WTC11 (cell line): ENCODE measurements around the gene RPUSD3. TPM values are rescaled to one million over a fixed set of nuclear protein-coding genes. Genes with fewer than 3 reads are reported as not detected.
"Not testable (repeated sequence)": the region's sequence is repeated elsewhere in the genome, so short reads cannot be mapped to it uniquely, and the experiment has no call there.

Source experiments
- ATAC-seq: fragments of 200-7000 bp; cut with Tn5 transposase; 2 replicates; pipeline ENCODE4 v1.10.0; 2021; ENCODE audit warnings: mild to moderate bottlenecking, moderate library complexity
- CTCF ChIA-PET: fragments of 300-600 bp; sonication (Branson Sonifier 250); formaldehyde crosslinking; loops from one replicate; lab custom pipeline; 2021; ENCODE audit warnings: antibody characterized with exemption; lab: Charles Lee
- POLR2A ChIA-PET: fragments of 350-600 bp; sonication (Branson Sonifier 250); formaldehyde crosslinking; loops from one replicate; lab custom pipeline; 2021; ENCODE audit warnings: antibody characterized with exemption; lab: Charles Lee
- DNase-seq: peaks from one replicate; pipeline ENCODE4 v3.0.0; 2021; ENCODE audit warnings: low spot score
- H3K27ac Mint-ChIP-seq: 2 replicates; pipeline ENCODE4 v1.8.0; 2021; ENCODE audit warnings: mixed read lengths
- H3K27me3 Mint-ChIP-seq: 2 replicates; pipeline ENCODE4 v1.8.0; 2021; ENCODE audit warnings: low read depth, mild to moderate bottlenecking, moderate library complexity, mixed read lengths
- H3K36me3 Mint-ChIP-seq: 2 replicates; pipeline ENCODE4 v1.8.0; 2021; ENCODE audit warnings: mixed read lengths
- H3K4me1 Mint-ChIP-seq: 2 replicates; pipeline ENCODE4 v1.8.0; 2022; ENCODE audit warnings: mixed read lengths
- H3K4me3 Mint-ChIP-seq: 2 replicates; pipeline ENCODE4 v1.8.0; 2021; ENCODE audit warnings: mild to moderate bottlenecking, moderate library complexity, mixed read lengths
- H3K9me3 Mint-ChIP-seq: 2 replicates; pipeline ENCODE4 v1.8.0; 2021; ENCODE audit warnings: mixed read lengths
- CDX4 ChIP-seq: fragments of 250-450 bp; sonication (Bioruptor Pico); IDR thresholded peaks from 2 replicates; pipeline ENCODE4 v1.9.0; 2021; ENCODE audit warnings: moderate library complexity, mild to moderate bottlenecking, inconsistent platforms, borderline replicate concordance
- CREB1 ChIP-seq: sonication (generic); formaldehyde crosslinking; IDR thresholded peaks from 2 replicates; pipeline ENCODE4 v1.8.0; 2023; ENCODE audit warnings: mild to moderate bottlenecking, missing genetic modification reagents
- E2F1 ChIP-seq: sonication (generic); formaldehyde crosslinking; IDR thresholded peaks from 2 replicates; pipeline ENCODE4 v1.8.0; 2022; ENCODE audit warnings: mild to moderate bottlenecking, missing genetic modification reagents
- GABPB1 ChIP-seq: sonication (generic); formaldehyde crosslinking; IDR thresholded peaks from 2 replicates; pipeline ENCODE4 v1.8.1; 2023; ENCODE audit warnings: mild to moderate bottlenecking, missing genetic modification reagents
- MLX ChIP-seq: sonication (generic); formaldehyde crosslinking; IDR thresholded peaks from 2 replicates; pipeline ENCODE4 v1.8.1; 2023; ENCODE audit warnings: mild to moderate bottlenecking, missing genetic modification reagents, moderate library complexity
- OVOL2 ChIP-seq: fragments of 250-450 bp; sonication (Bioruptor Pico); IDR thresholded peaks from 2 replicates; pipeline ENCODE4 v1.9.0; 2021; ENCODE audit warnings: mild to moderate bottlenecking, borderline replicate concordance
- RORB ChIP-seq: fragments of 250-450 bp; sonication (Bioruptor Pico); IDR thresholded peaks from 2 replicates; pipeline ENCODE4 v1.9.0; 2021; ENCODE audit warnings: mild to moderate bottlenecking
- USF1 ChIP-seq: sonication (generic); formaldehyde crosslinking; IDR thresholded peaks from 2 replicates; pipeline ENCODE4 v1.8.0; 2022; ENCODE audit warnings: mild to moderate bottlenecking, missing genetic modification reagents
- ZMAT4 ChIP-seq: fragments of 250-450 bp; sonication (Bioruptor Pico); IDR thresholded peaks from 2 replicates; pipeline ENCODE4 v1.9.0; 2021; ENCODE audit warnings: mild to moderate bottlenecking
- ZNF219 ChIP-seq: sonication (generic); formaldehyde crosslinking; IDR thresholded peaks from 2 replicates; pipeline ENCODE4 v1.8.0; 2023; ENCODE audit warnings: missing genetic modification reagents, mild to moderate bottlenecking, borderline replicate concordance
- ZNF281 ChIP-seq: sonication (generic); formaldehyde crosslinking; IDR thresholded peaks from 2 replicates; pipeline ENCODE4 v1.8.0; 2023; ENCODE audit warnings: mild to moderate bottlenecking, missing genetic modification reagents
- ZNF317 ChIP-seq: sonication (generic); formaldehyde crosslinking; IDR thresholded peaks from 2 replicates; pipeline ENCODE4 v1.8.1; 2023; ENCODE audit warnings: low read depth, mild to moderate bottlenecking, moderate library complexity, missing genetic modification reagents, borderline replicate concordance
- total RNA-seq: library from RNA; stranded (reverse); gene quantifications from 3 replicates; pipeline ENCODE4 v1.2.3, GENCODE V29; 2021

Gene RPUSD3
- total RNA-seq, 1 experiment from 2014 or later = 95.5 TPM

- no peak for TF ChIP-seq GABPB1 (CRISPR knock-in tag)
- no peak for TF ChIP-seq CDX4 (CRISPR knock-in tag)
- no peak for TF ChIP-seq USF1
- TF ChIP-seq CREB1 = no peak
Observed at GRCh38 chr3:9859530-9860025, 15.8 kb upstream of the RPUSD3 start (continued).

GRCh38 chr3:9855594-9855993 lies 11.8 kb upstream of the RPUSD3 start:
- no peak for DNase-seq
- H3K36me3 Mint-ChIP-seq = no peaks in the 10 kb centered on the region
- no peak overlapping the region for H3K4me3 Mint-ChIP-seq
- H3K27ac Mint-ChIP-seq = no peak overlapping the region
- ChIA-PET POLR2A (no interaction called here), CTCF (interaction anchor here (0.9 kb wide), 1 partner anchor 70 kb away, joined by 3 read pairs; no protein-coding TSS in a partner anchor)
- H3K4me1 Mint-ChIP-seq = peaks cover 17% of the 10 kb centered on the region
- H3K27me3 Mint-ChIP-seq = no peaks in the 10 kb centered on the region; the same call in 1 of the 2 replicates
- no peak for TF ChIP-seq OVOL2 (CRISPR knock-in tag)
- TF ChIP-seq E2F1 (CRISPR knock-in tag) = no peak
- TF ChIP-seq USF1 = no peak
- no peak for TF ChIP-seq ZNF219 (CRISPR knock-in tag)
- no peak for TF ChIP-seq ZNF281 (CRISPR knock-in tag)
- no peak for TF ChIP-seq MLX
- TF ChIP-seq ZMAT4 (CRISPR knock-in tag) = no peak
- no peak for TF ChIP-seq ZNF317 (CRISPR knock-in tag)
- no peak for TF ChIP-seq RORB (CRISPR knock-in tag)
- ATAC-seq = no peak
- H3K9me3 Mint-ChIP-seq = no peaks in the 10 kb centered on the region

- not testable (repeated sequence) for H3K27me3 Mint-ChIP-seq, DNase-seq, H3K27ac Mint-ChIP-seq, H3K36me3 Mint-ChIP-seq, ATAC-seq, H3K4me3 Mint-ChIP-seq, H3K9me3 Mint-ChIP-seq
- peaks cover 12% of the 10 kb centered on the region for H3K4me1 Mint-ChIP-seq
- ChIA-PET CTCF (interaction anchor here (0.6 to 0.9 kb wide), 2 partner anchors 47 to 72 kb away, joined by 3 to 4 read pairs; no protein-coding TSS in a partner anchor), POLR2A (interaction anchor here (1.2 kb wide), 1 partner anchor 78 kb away, joined by 3 read pairs; no protein-coding TSS in a partner anchor)
Observed at GRCh38 chr3:9854291-9854940, 10.6 kb upstream of the RPUSD3 start.
